Fibroblast of upper back skin (primary cell): ENCODE data around the gene MTMR12.

Experiments used
- DNase-seq: peaks from one replicate; pipeline ENCODE4 v3.0.0-alpha.2; 2013

Gene MTMR12

DNA sequence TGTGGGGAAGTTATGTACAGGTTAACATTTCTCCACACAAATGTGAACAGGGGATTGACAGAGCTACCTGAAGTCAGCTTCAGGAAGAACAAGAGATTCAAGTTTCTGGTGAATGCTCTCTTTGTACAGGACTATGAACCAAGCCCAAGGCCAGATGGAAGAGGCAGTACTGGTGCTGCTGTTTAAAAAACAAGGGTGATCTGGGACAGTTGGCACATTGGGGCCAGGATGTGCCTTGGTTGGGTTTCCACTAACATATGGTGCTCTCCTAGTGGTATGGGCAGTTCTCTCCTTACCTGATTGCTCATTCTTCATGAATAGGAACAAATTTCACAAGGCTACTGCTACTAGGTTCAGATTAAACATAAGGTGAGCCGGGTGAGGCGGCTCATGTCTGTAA, 40.0 kb downstream of the MTMR12 start:
- DNase-seq: no peak

DNA sequence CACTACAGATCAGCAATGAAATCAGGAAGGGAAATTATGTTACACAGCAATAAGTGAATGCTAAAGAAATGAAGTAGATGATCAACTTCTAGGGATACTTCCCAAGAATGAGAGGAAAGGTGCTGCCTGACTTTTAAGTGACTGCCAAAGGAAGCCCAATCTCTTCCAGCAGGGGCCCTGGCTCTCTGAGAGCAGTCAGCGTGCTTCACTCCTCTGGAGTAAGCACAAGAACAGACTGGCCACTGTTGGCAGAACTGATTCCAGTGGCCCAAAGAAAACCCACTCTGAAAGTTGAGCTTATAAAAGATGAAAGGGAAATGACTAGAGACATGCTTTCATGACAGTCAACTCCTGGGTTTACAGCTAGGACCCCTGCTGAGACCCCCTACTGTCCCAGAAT, 41.8 kb downstream of the MTMR12 start:
- no peak for DNase-seq

DNA sequence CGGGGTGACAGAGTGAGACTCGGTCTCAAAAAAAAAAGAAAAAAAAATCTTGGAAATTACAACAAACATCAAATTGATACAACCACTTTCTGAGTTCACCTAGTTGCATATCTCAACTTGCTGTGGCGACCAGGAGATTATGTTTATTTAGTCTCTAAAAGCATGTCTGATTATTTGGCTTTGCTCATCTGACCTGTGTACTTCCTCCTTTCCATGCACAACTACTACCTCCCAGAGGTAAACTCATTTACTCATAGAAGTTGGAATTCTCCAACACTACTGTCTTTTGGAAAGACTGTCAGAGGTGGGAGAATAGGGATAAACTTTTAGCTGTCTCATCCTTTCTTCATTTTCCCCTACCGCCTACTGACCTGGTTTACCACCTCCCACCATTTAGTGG, 42.6 kb downstream of the MTMR12 start:
- DNase-seq: no peak

DNA sequence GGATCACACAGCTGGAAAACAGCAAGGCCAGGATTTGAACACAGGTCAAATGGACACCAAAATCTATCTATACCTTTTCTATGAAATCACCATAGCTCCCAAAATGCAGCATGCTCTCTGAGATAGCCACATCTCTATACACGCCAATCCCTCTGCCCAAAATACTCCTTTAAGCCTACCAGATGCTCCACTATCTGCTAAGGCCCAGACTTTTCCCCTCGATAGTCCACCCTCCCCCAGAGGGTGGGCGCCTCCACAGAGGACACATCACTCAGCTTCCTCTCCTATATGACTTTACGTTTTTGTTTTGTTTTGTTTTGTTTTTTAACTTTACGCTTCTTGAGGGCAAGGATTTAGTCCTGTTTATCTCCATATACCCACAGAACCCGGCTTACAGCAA, 46.8 kb downstream of the MTMR12 start:
- no peak for DNase-seq

DNA sequence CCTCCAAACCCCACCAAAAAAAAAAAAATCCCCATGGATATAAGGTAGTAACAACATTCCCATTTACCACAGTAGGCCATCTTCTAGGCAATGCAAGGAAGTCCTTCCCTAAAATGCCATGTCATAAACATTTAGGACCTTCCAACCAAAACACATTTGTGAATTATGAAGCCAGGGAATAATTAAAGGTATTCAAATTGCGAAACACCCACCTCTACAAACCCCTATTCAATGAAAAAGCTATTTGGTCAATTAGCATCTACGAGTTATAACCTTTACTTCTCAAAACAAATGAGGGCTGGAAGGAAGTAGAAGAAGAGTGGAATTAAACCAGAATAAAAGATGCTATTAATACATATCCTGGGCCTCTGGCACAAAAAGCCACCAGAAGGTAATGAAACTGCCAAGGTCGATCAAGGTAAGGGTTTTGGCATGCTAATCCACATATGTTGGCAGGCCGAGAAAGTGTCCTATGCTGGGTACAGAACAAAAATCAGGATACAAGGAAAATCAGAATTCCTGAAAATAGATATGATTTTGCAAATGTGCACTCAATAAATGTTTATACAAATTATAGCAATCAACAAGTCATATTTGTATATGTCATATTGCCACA, 47.7 kb downstream of the MTMR12 start:
- no peak for DNase-seq

DNA sequence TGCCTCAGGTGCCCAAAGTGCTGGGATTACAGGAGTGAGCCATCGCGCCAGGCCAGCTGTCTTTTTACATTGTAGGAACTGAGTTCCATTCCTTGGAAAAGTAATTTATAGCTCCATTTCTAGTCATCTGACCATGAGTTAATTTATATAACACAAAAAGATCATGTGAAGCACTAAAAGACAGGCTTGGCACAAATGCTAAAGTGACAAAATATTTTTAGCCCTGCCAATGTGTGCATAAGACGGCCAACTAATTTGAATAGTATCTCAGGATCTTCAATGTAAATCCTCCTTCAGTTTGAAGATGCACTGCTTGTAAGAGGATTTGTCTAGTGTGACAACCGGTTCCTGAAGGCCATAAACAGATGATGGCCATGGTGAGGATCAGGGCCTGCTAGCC, 49.1 kb downstream of the MTMR12 start:
- no peak for DNase-seq

DNA sequence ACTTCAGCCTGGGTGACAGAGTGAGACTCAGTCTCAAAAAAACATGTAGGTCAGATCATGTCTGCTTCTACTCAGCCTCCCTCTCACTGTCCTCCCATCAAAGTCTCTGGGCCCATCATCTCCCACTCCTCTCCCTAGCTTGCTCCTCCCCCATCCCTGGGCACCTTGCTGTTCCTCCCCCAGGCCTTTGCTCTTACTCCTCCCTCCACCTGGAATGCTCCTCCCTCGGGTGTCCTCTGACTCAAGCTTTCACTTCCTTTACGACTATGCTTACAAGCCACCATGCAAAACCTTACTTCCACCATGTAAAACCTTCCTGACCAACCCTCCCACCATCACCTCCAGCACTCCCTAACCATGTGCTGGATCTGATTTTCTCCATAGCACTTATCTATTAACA, 51.5 kb downstream of the MTMR12 start:
- DNase-seq: no peak

DNA sequence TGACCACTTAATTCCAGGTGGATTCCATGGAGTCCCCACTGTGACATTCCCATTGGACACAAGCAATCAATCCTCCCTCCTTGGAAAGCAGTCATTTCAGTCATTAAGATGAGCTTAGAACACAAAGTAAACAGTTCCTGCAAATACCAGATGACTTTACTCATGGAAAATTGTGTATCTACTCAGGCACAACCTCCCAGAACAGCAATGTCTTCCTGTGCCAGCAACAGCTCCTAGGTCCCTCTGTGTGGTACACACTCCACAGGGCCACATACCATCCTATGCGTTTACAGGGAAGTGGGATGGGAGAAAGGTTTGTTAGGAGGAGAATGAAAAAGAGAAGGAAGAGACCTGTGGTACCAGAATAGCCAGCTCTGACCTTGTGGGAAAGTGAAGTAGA, 53.7 kb downstream of the MTMR12 start:
- DNase-seq: no peak

DNA sequence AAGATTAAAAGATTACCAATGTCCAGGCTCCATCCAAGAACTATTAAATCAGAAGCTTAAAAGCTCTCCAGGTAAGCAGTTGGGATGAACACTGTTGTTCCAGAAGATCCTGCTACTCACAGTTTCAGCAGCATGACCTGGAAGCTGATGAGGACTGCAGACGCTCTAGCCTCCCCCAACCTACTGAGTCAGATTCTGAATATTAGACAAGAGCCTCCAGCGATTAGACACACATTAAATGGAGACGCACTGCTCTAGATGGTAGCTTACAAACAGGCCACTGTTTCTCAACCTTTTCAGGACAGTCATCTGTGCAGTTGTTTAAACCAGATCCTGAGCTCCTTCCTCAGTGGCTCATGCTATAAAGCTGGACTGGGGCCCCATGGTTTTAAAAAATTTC, 54.3 kb downstream of the MTMR12 start:
- DNase-seq: no peak

DNA sequence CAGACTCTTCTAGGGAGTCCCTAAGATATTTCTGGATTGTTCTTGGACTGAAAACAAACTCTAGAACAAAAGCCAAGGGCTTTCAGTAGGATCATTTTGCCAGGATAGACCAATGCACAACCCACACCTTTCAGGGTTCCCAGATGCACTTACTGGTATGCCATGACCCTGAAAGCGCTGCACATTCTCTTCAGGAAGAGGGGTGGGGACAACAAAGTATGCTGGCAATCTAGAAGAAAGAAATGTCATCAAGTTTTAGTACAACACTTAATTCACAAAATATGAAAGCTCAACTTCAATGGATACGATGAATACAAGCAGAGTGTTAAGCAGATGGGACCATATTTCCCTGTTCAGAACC, 57.2 kb downstream of the MTMR12 start:
- no peak for DNase-seq

DNA sequence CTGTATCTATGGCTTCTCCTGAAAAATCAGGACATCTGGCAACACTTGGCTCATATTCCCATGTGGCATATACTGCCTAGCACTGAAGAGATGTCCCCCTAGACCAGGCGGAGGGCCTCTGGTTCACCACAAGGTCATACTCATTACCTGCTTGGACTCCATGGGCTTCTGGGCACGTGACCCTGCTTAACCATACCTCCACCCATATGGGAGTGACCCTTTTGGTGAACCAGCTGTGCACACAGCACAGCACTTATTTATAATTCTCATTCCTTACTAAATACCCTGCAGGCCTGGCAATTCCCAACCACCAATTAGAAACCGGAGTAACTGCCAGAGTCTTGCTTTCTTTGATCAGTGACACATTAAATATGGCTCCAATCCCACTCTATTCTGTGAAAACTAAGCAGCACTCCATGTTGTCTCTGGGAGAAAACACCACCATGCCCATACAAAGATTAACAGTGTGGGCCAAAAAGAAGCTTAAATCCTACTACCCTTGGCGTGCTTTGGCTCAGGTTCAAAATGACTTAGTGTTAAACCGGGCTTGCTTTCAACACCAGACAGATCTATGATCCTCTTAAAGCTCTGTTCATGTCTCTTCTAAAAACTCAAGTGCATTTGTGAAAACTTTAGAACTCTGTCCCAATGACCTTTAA, 57.7 kb downstream of the MTMR12 start:
- peak; percentile 73 for DNase-seq

DNA sequence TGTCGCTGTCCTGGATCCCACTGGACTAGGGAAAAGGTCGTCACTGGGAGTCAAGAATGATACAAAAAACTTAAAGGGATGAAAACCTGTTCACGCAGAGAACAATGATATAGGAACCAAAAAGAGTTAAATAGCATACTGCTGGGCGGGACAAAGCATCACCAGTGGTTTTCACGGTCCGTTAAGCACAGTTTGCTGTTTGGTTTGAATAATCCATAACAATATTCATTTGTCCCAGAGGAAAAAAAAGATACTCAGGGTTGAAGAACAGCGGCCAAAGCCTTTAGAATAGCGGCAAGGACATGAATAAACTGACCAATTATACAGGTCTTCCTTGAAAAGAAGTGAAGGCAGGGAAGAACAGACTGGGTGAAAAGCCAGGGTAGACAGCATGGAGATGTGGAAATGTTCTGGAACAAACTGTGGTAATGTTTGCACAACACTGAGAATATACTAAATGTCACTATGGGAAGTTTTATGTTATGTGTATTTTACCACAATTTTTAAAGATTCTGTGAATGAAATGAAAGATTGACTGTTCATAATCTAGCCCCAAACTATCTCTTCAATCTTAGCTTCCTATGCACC, 60.8 kb downstream of the MTMR12 start:
- DNase-seq: no peak

DNA sequence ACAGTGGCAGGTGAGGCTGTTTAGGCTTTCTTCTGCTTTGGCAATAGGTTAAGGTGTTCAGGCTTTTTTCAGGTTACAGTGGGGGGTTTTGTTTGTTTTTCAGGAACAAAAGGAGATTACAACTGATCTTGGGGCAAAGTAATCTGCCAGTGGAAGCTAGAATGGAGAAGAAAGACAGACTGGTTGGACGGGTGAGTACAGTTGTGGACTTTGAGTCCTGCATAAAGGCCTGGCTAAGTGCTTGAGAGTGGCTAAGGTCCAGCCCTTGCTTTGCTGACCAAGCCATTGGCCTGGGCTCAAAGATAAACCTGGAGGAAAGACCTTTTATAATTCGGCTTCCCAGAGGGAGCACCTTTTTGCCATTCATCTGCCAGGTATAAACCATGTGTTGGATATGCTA, 63.1 kb downstream of the MTMR12 start:
- DNase-seq: no peak

DNA sequence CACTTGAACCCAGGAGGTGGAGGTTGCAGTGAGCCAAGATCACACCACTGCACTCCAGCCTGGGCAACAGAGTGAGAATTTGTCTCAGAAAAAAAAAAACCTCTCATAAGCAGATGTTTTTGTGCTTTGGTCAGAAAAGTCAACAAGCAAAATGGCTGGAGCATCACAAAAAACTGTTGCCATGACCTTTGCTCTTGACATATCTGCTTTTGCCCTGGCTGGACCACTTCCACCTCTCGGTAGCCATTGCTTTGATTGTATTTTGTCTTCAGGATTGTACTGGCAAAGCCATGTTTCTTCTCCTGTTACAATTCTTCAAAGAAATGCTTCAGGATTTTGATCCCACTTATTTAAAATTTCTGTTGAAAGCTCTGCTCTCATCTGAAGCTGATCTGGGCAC, 67.0 kb downstream of the MTMR12 start:
- DNase-seq: no peak

DNA sequence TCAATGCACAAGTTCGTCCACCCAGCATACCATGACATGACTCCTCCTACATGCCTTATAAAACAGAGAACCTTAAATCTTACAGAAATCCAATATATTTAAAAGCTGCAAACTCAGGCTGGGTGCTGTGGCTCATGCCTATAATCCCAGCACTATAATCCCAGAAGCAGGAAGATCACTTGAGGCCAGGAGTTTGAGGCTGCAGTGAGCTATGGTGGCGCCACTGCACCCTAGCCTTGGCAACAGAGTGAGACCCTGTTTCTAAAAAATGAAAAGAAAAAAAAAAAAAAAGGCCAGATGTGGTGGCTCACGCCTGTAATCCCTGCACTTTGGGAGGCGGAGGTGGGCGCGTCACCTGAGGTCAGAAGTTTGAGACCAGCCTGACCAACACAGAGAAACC, 68.7 kb downstream of the MTMR12 start:
- no peak for DNase-seq

DNA sequence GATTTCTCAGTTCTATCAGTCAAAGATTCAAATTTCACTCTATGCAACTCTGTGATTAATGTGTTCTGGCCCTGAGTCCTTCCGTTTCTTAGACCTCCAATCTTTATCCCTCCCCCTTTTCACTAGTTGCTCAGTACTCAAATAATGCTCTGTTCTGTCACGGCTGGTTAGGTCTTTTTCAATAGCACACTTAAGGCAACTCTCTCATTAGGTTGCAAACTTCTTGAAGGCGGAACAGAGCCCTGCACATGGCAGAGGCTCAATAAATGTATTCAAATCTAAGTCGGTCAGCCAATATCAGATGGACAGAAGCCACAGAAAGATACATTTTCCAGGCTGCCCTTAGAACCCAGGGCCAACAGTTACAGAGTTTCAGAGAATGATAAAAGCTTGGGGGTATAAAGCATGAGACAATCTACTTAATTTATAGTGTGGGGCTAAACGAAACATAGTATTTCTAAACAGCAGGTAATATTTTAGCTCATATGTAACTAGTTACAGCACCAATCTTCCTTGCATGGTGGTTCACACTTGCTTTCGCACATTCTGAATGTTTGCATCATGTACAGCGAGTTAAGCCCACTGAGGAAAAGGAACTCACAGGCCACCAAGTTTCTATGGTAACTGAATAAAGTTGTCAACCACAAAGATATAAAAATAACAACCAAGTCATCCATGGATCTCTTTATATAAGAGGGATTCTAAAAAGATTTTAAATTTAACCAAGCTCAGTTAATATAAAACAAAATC, 71.5 kb downstream of the MTMR12 start:
- DNase-seq: no peak

DNA sequence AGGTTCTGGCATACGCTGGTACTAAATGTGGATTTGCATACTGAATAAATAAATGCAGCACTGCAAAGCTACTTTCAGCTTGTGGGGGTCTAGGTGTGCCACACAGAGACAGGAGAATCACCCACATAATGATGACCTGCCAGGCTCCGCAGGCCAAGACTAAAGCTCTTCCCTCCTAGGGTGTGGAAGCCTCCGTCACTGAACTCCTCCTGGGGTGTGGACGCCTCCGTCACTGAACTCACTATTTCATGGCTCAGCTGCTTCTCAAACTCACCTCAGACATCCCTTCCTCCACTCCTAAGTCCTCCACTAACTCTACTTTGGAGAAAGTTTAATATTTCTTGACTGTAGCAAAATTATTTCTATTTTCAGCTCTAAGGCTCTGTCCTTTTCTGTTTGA, 73.4 kb downstream of the MTMR12 start:
- DNase-seq: no peak

DNA sequence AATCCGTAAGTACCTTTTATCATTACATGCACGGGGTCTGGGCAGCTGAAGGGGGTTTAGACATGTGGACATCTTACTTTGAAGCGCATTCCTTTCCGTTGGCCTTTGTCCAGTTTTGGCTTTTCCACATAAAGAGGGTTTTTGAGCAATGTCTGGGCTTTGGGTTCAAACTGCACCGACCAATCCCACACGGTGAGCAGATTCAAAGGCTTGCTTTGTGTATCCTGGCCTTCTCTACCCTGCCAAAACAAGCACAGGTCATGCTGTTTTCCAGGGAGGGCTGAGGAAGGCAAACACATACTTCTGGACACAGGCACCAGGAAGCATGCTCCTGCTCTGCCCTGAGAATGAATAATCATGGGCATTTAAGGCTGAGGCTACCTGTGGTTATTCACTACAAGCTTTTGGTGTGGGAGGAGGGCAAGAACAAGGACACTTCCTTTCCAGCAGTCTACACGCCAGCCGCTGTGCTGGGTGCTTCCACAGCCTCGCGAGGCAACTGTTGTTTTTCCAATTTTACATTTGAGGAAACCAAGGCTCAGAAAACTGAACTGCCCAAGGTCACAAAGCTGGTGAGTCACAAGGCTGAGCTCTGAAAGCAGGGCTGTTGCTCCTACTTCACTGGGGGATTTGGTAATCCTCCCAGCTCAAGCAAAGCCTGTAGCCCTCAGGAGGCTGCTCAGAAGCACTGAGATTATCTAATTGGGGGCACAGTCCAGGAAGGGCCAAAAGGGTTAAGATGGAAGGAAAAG, 78.9 kb downstream of the MTMR12 start:
- peak; percentile 48 for DNase-seq

DNA sequence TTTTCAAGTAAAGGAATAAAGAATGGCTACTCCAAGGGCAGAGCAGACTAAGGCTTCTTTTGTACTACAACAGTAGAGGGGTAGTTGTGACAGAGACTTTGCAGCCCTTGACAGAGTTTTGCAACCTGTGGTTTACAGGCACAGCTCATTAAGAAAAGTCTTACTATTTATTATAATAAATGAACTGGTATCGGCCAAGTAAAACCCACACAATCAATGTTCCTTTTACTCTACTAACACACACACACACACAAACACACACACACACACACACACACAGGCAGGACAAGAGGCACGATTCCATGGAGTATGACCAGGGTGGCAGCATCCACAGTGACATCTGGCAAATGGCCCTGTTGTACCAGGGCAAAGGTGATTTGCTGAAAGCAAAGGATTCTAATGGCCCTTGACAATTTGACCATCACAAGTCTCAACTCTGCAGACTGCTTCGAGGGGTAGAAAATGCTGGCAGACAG, 79.5 kb downstream of the MTMR12 start:
- no peak for DNase-seq

DNA sequence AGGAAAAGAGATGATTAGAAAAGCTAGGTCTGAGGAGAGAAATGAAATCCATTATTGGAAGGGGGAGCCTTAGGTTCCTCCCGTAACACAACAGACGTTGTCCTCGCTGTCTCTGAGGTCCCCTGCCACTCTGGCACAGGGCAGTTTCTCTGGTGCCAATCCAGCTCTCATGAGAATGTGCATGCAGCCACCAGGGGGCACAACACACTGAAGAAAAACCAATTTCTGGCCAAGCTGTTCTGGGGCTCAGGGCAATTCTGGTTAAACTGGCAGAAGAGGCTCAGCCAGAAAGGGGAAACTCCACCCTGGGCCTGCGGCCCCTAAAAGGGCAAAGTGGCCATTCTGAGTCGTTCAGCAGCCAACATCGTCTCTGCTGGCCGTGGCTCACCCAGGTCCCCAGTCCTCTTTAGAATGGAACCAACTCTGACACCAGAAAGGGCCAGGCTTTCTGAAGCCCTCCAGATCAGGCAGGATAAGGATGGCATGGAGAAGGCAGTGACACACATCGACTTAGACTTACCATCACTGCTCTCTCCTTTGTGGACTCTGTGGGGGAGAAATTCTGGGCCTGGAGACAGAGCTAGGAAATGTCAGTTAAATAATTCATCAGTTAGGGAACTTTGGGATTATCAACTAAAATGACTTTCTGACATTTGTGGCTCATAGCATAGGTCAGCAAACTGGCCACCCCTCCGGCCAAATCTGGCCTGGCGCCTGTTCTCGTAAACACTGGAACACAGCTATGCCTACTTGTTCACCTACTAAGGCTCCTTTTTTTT, 80.1 kb downstream of the MTMR12 start:
- peak; percentile 67 for DNase-seq

DNA sequence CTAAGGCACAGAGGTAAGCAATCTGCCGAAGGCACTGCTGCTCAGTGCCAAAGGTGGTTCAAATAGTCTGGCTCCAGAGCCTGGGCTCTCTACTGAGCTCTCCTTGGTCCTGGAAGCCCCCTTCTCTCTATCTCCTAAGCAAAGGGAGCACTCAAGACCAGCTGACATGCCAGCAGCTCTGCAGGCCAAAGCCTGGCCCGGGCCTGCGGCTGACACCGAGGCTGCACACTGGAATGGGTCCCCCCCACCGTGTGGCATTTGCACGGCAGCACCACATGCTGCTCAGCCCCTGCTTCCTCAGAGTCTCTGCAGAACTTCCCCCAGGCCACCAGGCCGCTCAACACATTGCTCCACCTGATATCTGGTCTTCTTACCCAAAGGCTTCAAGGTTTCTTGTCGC, 80.8 kb downstream of the MTMR12 start:
- no peak for DNase-seq

DNA sequence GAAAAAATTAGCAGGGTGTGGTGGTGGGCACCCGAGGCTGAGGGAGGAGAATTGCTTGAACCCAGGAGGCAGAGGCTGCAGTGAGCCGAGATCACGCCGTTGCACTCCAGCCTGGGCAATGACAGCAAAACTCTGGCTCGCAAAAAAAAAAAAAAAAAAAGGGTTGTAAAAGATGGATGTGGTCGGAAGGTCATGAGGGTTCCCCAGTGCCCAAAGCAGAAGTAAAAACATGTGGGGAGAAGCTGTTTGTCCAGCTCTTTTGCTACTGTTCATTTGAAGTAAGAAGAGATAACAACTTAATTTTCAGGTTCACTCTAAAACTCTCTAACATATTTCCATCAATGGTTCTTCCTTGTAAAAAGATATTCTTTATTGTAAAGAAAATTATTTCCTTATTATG, 81.5 kb downstream of the MTMR12 start:
- DNase-seq: no peak
